HEK293T (cell line): ENCODE data around the gene TMEM125.

ENCODE experiments used
- CTCF ChIA-PET: fragments of 350-600 bp; formaldehyde crosslinking; extraction: SDS; loops from one replicate; lab custom pipeline; 2021; ENCODE audit warnings: antibody characterized with exemption, inconsistent platforms; lab: Yijun Ruan, JAX
- POLR2A ChIA-PET: fragments of 350-600 bp; formaldehyde crosslinking; extraction: SDS; loops from one replicate; lab custom pipeline; 2020; ENCODE audit warnings: antibody characterized with exemption, inconsistent platforms; lab: Yijun Ruan, JAX
- DNase-seq: peaks from one replicate; pipeline ENCODE4 v3.0.0; 2012; ENCODE audit warnings: mixed read lengths; ENCODE audit errors: extremely low spot score
- ARNT ChIP-seq: fragments of 450-650 bp; IDR thresholded peaks from 2 replicates; pipeline ENCODE4 v1.6.1; 2017; ENCODE audit warnings: mild to moderate bottlenecking
- BHLHE40 ChIP-seq: fragments of 450-650 bp; IDR thresholded peaks from 2 replicates; pipeline ENCODE4 v1.6.1; 2016; ENCODE audit warnings: mild to moderate bottlenecking, moderate library complexity, borderline replicate concordance
- CTBP1 ChIP-seq: fragments of 450-650 bp; IDR thresholded peaks from 2 replicates; pipeline ENCODE4 v1.6.1; 2016; ENCODE audit warnings: borderline replicate concordance
- ELF4 ChIP-seq: fragments of 450-650 bp; IDR thresholded peaks from 2 replicates; pipeline ENCODE4 v1.6.1; 2017; ENCODE audit warnings: antibody characterized with exemption
- FOXA1 ChIP-seq: fragments of 450-650 bp; IDR thresholded peaks from 2 replicates; pipeline ENCODE4 v1.6.1; 2016; ENCODE audit warnings: mild to moderate bottlenecking
- FOXK2 ChIP-seq: fragments of 450-650 bp; IDR thresholded peaks from 2 replicates; pipeline ENCODE4 v1.6.1; 2016; ENCODE audit warnings: mild to moderate bottlenecking
- FOXM1 ChIP-seq: fragments of 450-650 bp; IDR thresholded peaks from 2 replicates; pipeline ENCODE4 v1.6.1; 2017; ENCODE audit warnings: mild to moderate bottlenecking, borderline replicate concordance
- HDGF ChIP-seq: fragments of 450-650 bp; IDR thresholded peaks from 2 replicates; pipeline ENCODE4 v1.6.1; 2017; ENCODE audit warnings: antibody characterized with exemption, borderline replicate concordance
- L3MBTL2 ChIP-seq: fragments of 450-650 bp; conservative IDR thresholded peaks from 2 replicates; pipeline ENCODE4 v1.6.1; 2016; ENCODE audit warnings: mild to moderate bottlenecking
- LEF1 ChIP-seq: fragments of 450-650 bp; IDR thresholded peaks from 2 replicates; pipeline ENCODE4 v1.6.1; 2017; ENCODE audit warnings: mild to moderate bottlenecking, borderline replicate concordance
- NFRKB ChIP-seq: fragments of 450-650 bp; IDR thresholded peaks from 2 replicates; pipeline ENCODE4 v1.6.1; 2016; ENCODE audit warnings: mild to moderate bottlenecking, moderate library complexity
- SP1 ChIP-seq: fragments of 450-650 bp; IDR thresholded peaks from 2 replicates; pipeline ENCODE4 v1.6.1; 2017
- SUZ12 ChIP-seq: fragments of 450-650 bp; IDR thresholded peaks from 2 replicates; pipeline ENCODE4 v1.6.1; 2016; ENCODE audit warnings: mild to moderate bottlenecking
- TARDBP ChIP-seq: fragments of 450-650 bp; IDR thresholded peaks from 2 replicates; pipeline ENCODE4 v1.6.1; 2016
- ZNF384 ChIP-seq: fragments of 450-650 bp; IDR thresholded peaks from 2 replicates; pipeline ENCODE4 v1.6.1; 2016
- TF ChIP-seq, protein P1 (sequence below): fragments of 450-650 bp; IDR thresholded peaks from 2 replicates; pipeline ENCODE4 v1.6.1; 2016

The TMEM125 gene

DNA sequence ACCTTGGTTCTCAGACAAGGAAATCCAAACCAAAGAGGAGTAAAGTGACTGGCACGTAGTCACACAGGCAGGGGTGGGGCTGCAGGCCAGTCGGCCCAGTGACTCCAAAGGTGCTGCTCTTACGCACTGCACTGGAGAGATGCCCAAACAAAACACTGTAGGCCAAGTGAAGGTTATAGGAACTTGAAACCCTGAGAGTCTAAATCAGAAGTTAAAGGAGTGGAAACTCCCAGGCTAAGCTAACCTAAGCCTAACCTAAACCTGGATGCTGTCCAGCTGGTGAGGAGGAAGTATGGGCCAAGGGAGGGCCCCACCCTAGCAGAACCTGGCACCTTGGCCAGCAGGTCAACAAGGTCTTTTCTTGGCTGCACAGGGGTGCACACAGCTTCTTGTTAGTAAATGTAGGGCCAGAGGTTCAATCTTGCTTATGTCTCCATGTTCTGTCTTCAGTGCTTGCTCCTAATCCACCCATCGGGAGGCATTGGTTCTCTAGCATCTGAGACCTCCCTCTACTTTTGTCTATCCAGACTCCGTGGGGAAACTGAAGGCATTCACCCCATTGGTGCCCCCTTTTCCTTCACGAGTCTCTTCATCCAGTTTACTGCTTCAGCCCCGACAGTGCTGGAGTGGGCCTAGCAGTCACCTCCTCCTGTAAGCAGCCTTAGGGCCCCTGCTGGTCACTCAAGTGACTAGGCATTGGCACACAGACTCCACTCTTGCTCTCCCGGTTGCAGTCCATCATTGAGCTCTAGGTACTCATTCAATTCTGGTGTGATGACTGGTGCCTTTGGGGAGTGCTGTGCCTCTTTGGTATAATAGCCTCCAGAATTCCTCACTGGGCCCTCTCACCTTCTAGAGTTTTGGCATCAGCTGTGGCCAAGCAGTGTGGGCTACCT lies 12.9 kb upstream of the TMEM125 start:
- CTCF ChIA-PET = no interaction called here

DNA sequence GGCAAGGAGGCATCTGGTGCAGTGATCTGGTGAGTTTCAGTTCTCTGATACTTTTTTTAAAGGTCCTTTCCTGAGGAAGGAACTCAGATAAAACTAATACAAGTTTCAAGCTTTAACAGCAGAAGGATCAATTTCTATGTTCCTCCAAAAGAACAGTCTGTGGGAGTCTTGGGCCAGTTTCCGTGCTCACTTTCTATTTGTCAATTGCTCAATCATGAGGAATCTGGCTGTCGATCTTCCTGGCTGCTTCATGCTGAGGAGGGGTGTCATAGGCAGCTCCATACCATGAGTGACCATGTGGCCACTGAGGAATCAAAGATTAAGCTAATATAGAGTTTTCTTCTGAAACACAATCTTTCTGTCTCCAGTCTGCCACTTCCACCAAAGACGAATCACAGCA lies 11.4 kb upstream of the TMEM125 start:
- TF ChIP-seq BHLHE40 (no peak), CTBP1 (no peak), SP1 (no peak), NFRKB (no peak), TARDBP (no peak), FOXM1 (no peak), HDGF (no peak), SUZ12 (no peak), FOXA1 (no peak), LEF1 (no peak), ELF4 (no peak), L3MBTL2 (no peak), ZNF384 (no peak), FOXK2 (no peak), ARNT (no peak)
- TF ChIP-seq, protein P1, sequence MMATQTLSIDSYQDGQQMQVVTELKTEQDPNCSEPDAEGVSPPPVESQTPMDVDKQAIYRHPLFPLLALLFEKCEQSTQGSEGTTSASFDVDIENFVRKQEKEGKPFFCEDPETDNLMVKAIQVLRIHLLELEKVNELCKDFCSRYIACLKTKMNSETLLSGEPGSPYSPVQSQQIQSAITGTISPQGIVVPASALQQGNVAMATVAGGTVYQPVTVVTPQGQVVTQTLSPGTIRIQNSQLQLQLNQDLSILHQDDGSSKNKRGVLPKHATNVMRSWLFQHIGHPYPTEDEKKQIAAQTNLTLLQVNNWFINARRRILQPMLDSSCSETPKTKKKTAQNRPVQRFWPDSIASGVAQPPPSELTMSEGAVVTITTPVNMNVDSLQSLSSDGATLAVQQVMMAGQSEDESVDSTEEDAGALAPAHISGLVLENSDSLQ = no peak
- ChIA-PET CTCF (interaction anchor here (0.7 kb wide), 1 partner anchor 117 kb away, joined by 3 read pairs; no protein-coding TSS in a partner anchor), POLR2A (no interaction called here)
- DNase-seq = no peak

More for the DNA sequence above, 12.9 kb upstream of the TMEM125 start:
- no peak for DNase-seq
- TF ChIP-seq LEF1 = no peak
- POLR2A ChIA-PET = no interaction called here

DNA sequence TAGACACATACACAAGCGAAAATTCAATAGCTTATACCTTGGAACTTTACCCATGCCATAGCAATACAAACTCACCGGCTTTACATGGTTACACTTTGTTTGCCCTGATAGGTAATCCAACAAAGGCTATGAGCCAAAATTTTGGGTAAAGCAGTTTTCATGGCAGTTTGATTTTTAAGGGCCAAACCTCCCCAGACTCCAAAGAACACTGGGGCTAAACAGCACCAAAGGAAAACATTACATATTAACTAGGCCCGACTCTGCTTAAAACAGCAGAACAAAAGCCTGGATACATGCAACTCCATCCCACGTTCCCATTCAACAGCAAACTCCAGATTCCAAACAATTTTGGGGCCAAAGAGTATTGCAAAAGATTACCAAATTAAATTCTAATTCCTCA lies 4.4 kb upstream of the TMEM125 start:
- ChIA-PET CTCF (no interaction called here), POLR2A (no interaction called here)
- no peak for DNase-seq
- no peak for TF ChIP-seq ZNF384
- TF ChIP-seq ARNT = no peak
- no peak for TF ChIP-seq L3MBTL2
- TF ChIP-seq FOXM1 = no peak
- no peak for TF ChIP-seq LEF1
- no peak for TF ChIP-seq SUZ12
- TF ChIP-seq, protein P1 = no peak
- TF ChIP-seq CTBP1 = no peak
- TF ChIP-seq FOXA1 = no peak
- no peak for TF ChIP-seq BHLHE40
- TF ChIP-seq HDGF = no peak

DNA sequence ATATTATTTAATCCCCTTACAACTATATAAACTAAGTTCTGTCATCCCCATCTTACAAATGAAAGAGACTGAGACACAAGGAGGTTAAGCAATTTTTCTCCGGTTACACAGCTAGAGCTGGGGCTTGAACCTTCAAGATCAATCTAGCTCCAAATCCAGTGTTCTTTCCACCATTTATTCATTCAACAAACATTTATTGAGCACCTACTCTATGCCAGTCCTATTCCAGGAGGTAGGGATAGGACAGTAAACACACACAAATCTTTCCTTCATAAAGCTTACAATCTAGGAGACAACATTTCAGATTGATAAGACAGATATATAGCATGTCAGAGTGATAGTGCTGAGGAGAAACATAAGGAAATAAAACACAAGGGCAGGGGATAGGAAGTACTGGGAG lies 2.9 kb upstream of the TMEM125 start:
- DNase-seq = no peak
- POLR2A ChIA-PET = no interaction called here
- TF ChIP-seq FOXK2 (no peak), BHLHE40 (no peak), SP1 (no peak), FOXA1 (no peak), ELF4 (no peak), ZNF384 (no peak), CTBP1 (no peak), ARNT (no peak), L3MBTL2 (no peak), NFRKB (no peak), TARDBP (no peak), LEF1 (no peak), HDGF (no peak), FOXM1 (no peak)
- TF ChIP-seq, protein P1 = no peak
- CTCF ChIA-PET = no interaction called here

DNA sequence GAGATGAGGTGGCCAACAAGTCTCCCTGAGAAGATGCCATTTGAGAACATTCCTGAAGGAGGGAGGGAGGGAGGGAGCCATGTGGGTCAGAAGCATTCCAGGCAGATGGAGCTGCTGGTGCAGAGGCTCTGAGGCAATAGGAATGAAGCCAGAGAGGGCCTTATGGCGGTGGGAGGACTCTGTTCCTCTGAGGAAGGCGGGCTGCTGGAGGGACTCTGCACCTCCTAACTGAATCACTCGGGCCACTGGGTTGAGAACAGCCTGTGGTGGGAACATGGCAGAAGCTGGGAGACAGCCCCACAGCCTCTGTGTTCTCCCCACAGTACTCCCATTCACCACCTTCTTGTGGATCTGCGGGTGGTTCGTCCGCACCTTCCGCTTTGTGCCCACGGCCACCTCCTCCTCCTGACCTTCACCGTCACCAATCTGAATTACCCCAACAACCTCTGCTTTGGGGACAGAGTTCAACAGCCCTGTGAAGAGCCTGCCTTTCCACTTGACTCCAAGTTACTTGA lies 2.4 kb upstream of the TMEM125 start:
- ChIA-PET POLR2A (no interaction called here), CTCF (no interaction called here)
- TF ChIP-seq, protein P1 = no peak
- TF ChIP-seq LEF1 (no peak), FOXA1 (no peak), TARDBP (no peak), ZNF384 (no peak), L3MBTL2 (no peak), HDGF (no peak), ELF4 (no peak), FOXK2 (no peak), NFRKB (no peak)
- no peak for DNase-seq
